HEK293 (cell line): Measurements from ENCODE around the gene WDR38.

Experiments
- KLF16 ChIP-seq: fragments of 450-650 bp; formaldehyde crosslinking; IDR thresholded peaks from 2 replicates; pipeline ENCODE4 v1.5.1; 2017; ENCODE audit warnings: missing biosample characterization, missing genetic modification characterization
- ZNF585B ChIP-seq: fragments of 450-650 bp; formaldehyde crosslinking; IDR thresholded peaks from 2 replicates; pipeline ENCODE4 v1.5.1; 2016; ENCODE audit warnings: missing biosample characterization, missing genetic modification characterization

- TF ChIP-seq KLF16 (tag by site-specific recombination) (no peak), ZNF585B (tag by site-specific recombination) (no peak)
These were observed 32.3 kb upstream of the WDR38 start for GRCh38 chr9:124820698-124821623.
